Stimulated activated memory B cell treated with anti-CD40 and anti-IgM and Interleukin-4, amounts not matched to agents 10 μg/mL and 1 μg/mL and 100 μg/mL, for 72 hours (primary cell): ENCODE measurements around the gene CRHR2.

ENCODE experiments used
- ATAC-seq: fragments of 150-1000 bp; cut with Tn5 transposase; 2 replicates; pipeline ENCODE4 v1.10.0; 2021
- H3K27ac Mint-ChIP-seq: one replicate; pipeline ENCODE4 v1.8.0; 2022; ENCODE audit warnings: mild to moderate bottlenecking, mixed read lengths
- H3K27me3 Mint-ChIP-seq: one replicate; pipeline ENCODE4 v1.8.0; 2022; ENCODE audit warnings: mixed read lengths
- H3K36me3 Mint-ChIP-seq: one replicate; pipeline ENCODE4 v1.8.0; 2022; ENCODE audit warnings: mixed read lengths
- H3K4me1 Mint-ChIP-seq: one replicate; pipeline ENCODE4 v1.8.0; 2022; ENCODE audit warnings: mixed read lengths
- H3K4me3 Mint-ChIP-seq: one replicate; pipeline ENCODE4 v1.8.0; 2022; ENCODE audit warnings: mild to moderate bottlenecking, moderate library complexity, mixed read lengths
- H3K9me3 Mint-ChIP-seq: one replicate; pipeline ENCODE4 v1.8.0; 2022; ENCODE audit warnings: mixed read lengths

The CRHR2 gene

DNA sequence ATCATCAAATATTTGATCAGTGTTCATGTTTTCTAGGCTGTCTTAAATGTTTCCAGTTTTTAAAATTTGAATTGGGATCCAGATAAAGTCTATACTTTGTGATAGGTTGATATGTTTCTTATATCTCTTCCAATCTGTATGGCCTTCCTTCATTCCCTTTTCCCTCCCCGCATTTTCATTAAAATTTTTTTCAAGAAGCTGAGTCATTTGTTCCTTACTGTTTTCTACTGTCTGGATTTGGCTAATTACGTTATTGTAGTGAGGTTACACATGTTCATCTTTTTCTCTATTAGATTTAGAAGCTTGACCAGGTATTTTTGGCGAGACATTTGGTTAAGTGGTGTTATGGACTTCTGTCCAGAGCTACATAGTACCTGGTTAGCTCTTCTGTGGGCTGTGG, 76.4 kb downstream of the CRHR2 start:
- no peaks in the 10 kb centered on the region for H3K4me1 Mint-ChIP-seq
- no peak for ATAC-seq
- no peak overlapping the region for H3K27ac Mint-ChIP-seq
- H3K4me3 Mint-ChIP-seq = no peak overlapping the region
- peaks cover 80% of the 10 kb centered on the region for H3K36me3 Mint-ChIP-seq
- no peaks in the 10 kb centered on the region for H3K27me3 Mint-ChIP-seq
- no peaks in the 10 kb centered on the region for H3K9me3 Mint-ChIP-seq

GRCh38 chr7:30604901-30605300, 77.4 kb downstream of the CRHR2 start:
- no peak for ATAC-seq
- Mint-ChIP-seq H3K4me1 (no peaks in the 10 kb centered on the region), H3K9me3 (no peaks in the 10 kb centered on the region), H3K27me3 (no peaks in the 10 kb centered on the region), H3K27ac (no peak overlapping the region), H3K4me3 (no peak overlapping the region), H3K36me3 (peaks cover 77% of the 10 kb centered on the region)
